H1 (cell line): ENCODE data around the gene AKR1C1.
"Not testable (repeated sequence)": the region's sequence is repeated elsewhere in the genome, so short reads cannot be mapped to it uniquely, and the experiment has no call there.

Source experiments
- BACH1 ChIP-seq: IDR thresholded peaks from 2 replicates; pipeline ENCODE4 v1.6.1; 2012; ENCODE audit warnings: low read length, improper control_type of control experiment
- BCL11A ChIP-seq, 2 experiments: IDR thresholded peaks; one replicate each; pipeline ENCODE4 v1.6.1; 2011; ENCODE audit warnings: low read depth in 2 of 2, low read length in 2 of 2, mild to moderate bottlenecking in 2 of 2
- CTCF ChIP-seq, 3 experiments: IDR thresholded peaks; 1 replicate in 2 of 3; 2 replicates in 1 of 3; pipeline versions ENCODE4 v1.5.1 to v1.6.1; 2011; ENCODE audit warnings: low read length in 3 of 3, mild to moderate bottlenecking in 3 of 3, inconsistent platforms in 2 of 3, low read depth in 1 of 3, moderate library complexity in 1 of 3; ENCODE audit not compliant: insufficient read depth in 1 of 3; ENCODE audit errors: control extremely low read depth in 1 of 3
- MAFK ChIP-seq: IDR thresholded peaks from 2 replicates; pipeline ENCODE4 v1.6.1; 2012; ENCODE audit warnings: low read depth, mild to moderate bottlenecking, improper control_type of control experiment, low read length
- MAX ChIP-seq: IDR thresholded peaks from 2 replicates; pipeline ENCODE4 v1.6.1; 2012; ENCODE audit warnings: inconsistent platforms
- POLR2AphosphoS5 ChIP-seq: IDR thresholded peaks from 2 replicates; pipeline ENCODE4 v1.6.1; 2011; ENCODE audit warnings: low read depth, low read length
- RNF2 ChIP-seq: fragments of 200-900, 300-1000 bp; sonication (generic); IDR thresholded peaks from 2 replicates; pipeline ENCODE4 v1.7.1; 2016; ENCODE audit warnings: borderline replicate concordance, low read depth, mild to moderate bottlenecking, antibody characterized with exemption, low read length; ENCODE audit not compliant: poor library complexity, severe bottlenecking; ENCODE audit errors: missing control alignments
- SRF ChIP-seq: IDR thresholded peaks from 2 replicates; pipeline ENCODE4 v1.6.1; 2011; ENCODE audit warnings: mild to moderate bottlenecking, low read depth, low read length, moderate library complexity
- ZNF274 ChIP-seq: IDR thresholded peaks from 2 replicates; pipeline ENCODE4 v1.7.0; 2012; ENCODE audit warnings: low read length, borderline replicate concordance; ENCODE audit errors: extremely low read depth

GRCh38 chr10:5018671-5019277 lies 55.6 kb downstream of the AKR1C1 start:
- not testable (repeated sequence) for TF ChIP-seq MAFK; RNF2; POLR2AphosphoS5; ZNF274; CTCF (IDR thresholded peaks at IDR 0.05; ENCODE audit: control extremely low read depth in 1 of 3, insufficient read depth in 1 of 3, low read depth in 1 of 3, low read length in 3 of 3); BACH1; SRF; MAX; BCL11A (IDR thresholded peaks at IDR 0.05; ENCODE audit: low read depth in 2 of 2, low read length in 2 of 2)
